Breast epithelium (tissue), 4 donors: ENCODE data around the gene PDS5B. TPM values are rescaled to one million over a fixed set of nuclear protein-coding genes. Genes with fewer than 3 reads are reported as not detected.

Experiments
- DNase-seq, 2 donors: peaks; one replicate each; pipeline ENCODE4 v3.0.0-alpha.2; 2019; ENCODE audit warnings: low spot score in 2 of 2
- H3K27ac ChIP-seq, 2 donors: fragments of 200-600 bp; sonication (generic) in 1 of 2; one replicate each; pipeline ENCODE4 v1.5.1; 2016 to 2019; ENCODE audit warnings: mild to moderate bottlenecking in 1 of 2
- H3K27me3 ChIP-seq, 2 donors: fragments of 200-600 bp; sonication (generic) in 1 of 2; one replicate each; pipeline versions ENCODE4 v1.5.1 to v1.6.0; 2017 to 2019; ENCODE audit warnings: control low read depth in 1 of 2, mild to moderate bottlenecking in 1 of 2
- H3K36me3 ChIP-seq: fragments of 200-600 bp; one replicate; pipeline ENCODE4 v1.5.1; 2019
- H3K4me1 ChIP-seq, 2 donors: fragments of 200-600 bp; sonication (generic); one replicate each; pipeline ENCODE4 v1.5.1; 2016 to 2019; ENCODE audit warnings: control low read depth in 1 of 2
- H3K4me3 ChIP-seq, 3 donors: fragments of 200-600 bp; sonication (generic); 1 replicate in 2 of 3; 2 replicates in 1 of 3; pipeline ENCODE4 v1.5.1; 2016 to 2019; ENCODE audit warnings: mild to moderate bottlenecking in 3 of 3, moderate library complexity in 2 of 3
- H3K9me3 ChIP-seq, 2 donors: fragments of 200-600 bp; sonication (generic) in 1 of 2; one replicate each; pipeline ENCODE4 v1.5.1; 2016 to 2019; ENCODE audit warnings: control low read depth in 1 of 2
- CTCF ChIP-seq, 3 donors: fragments of 450-650 bp; IDR thresholded peaks; one replicate each; pipeline ENCODE4 v1.5.1; 2016 to 2017; ENCODE audit warnings: antibody characterized with exemption in 3 of 3, mild to moderate bottlenecking in 3 of 3, moderate library complexity in 3 of 3
- POLR2A ChIP-seq: fragments of 450-650 bp; IDR thresholded peaks from one replicate; pipeline ENCODE4 v1.6.1; 2016; ENCODE audit warnings: antibody characterized with exemption, mild to moderate bottlenecking, moderate library complexity
- POLR2AphosphoS5 ChIP-seq, 3 donors: sonication (generic); formaldehyde crosslinking; IDR thresholded peaks; one replicate each; pipeline ENCODE4 v1.6.1; 2017; ENCODE audit warnings: antibody characterized with exemption in 3 of 3
- intact Hi-C: fragments of 100-400 bp; cut with DNase I; formaldehyde crosslinking; loops from one replicate; pipeline ENCODE4 v1.15.1; 2023; ENCODE audit warnings: low total_unique reads
- total RNA-seq, 3 donors: library from RNA; depleted of rRNA; stranded (reverse); fragments of >200 nt; gene quantifications; one replicate each; pipeline ENCODE4 v1.1.0, GENCODE V29; 2016

PDS5B gene
- total RNA-seq, 3 donors from 2014 or later, result 35.0 to 71.7 (median 66.2) TPM

- no peaks in the 10 kb centered on the region for H3K27me3 ChIP-seq
- H3K4me3 ChIP-seq, result no peak overlapping the region
- H3K9me3 ChIP-seq, result no peaks in the 10 kb centered on the region
- DNase-seq, result no peak
- no peak overlapping the region for H3K27ac ChIP-seq
- intact Hi-C loops, result no loop called here
- TF ChIP-seq POLR2AphosphoS5 (IDR thresholded peaks at IDR 0.05), result no peak
- no peak for TF ChIP-seq POLR2A
- TF ChIP-seq CTCF (IDR thresholded peaks at IDR 0.05), result no peak
- no peaks in the 10 kb centered on the region for H3K4me1 ChIP-seq
- no peaks in the 10 kb centered on the region for H3K36me3 ChIP-seq
Observed at GRCh38 chr13:32790731-32791130, 204.5 kb downstream of the PDS5B start.

- TF ChIP-seq POLR2A, result no peak
- no peak for TF ChIP-seq CTCF (IDR thresholded peaks at IDR 0.05)
- TF ChIP-seq POLR2AphosphoS5 (IDR thresholded peaks at IDR 0.05), result no peak
- Histone ChIP-seq H3K27ac (no peak overlapping the region), H3K27me3 (no peaks in the 10 kb centered on the region), H3K4me1 (no peaks in the 10 kb centered on the region), H3K4me3 (no peak overlapping the region), H3K9me3 (no peaks in the 10 kb centered on the region), H3K36me3 (no peaks in the 10 kb centered on the region)
- DNase-seq, result no peak
- intact Hi-C loops, result no loop called here
Observed at GRCh38 chr13:32791545-32792172, 205.4 kb downstream of the PDS5B start.

GRCh38 chr13:32796754-32797153 lies 210.5 kb downstream of the PDS5B start:
- H3K27me3 ChIP-seq, result no peaks in the 10 kb centered on the region
- no peaks in the 10 kb centered on the region for H3K36me3 ChIP-seq
- H3K4me1 ChIP-seq, result no peaks in the 10 kb centered on the region
- H3K9me3 ChIP-seq, result no peaks in the 10 kb centered on the region
- intact Hi-C loops, result no loop called here
- no peak overlapping the region for H3K27ac ChIP-seq
- H3K4me3 ChIP-seq, result no peak overlapping the region
- no peak for DNase-seq
- TF ChIP-seq POLR2AphosphoS5 (IDR thresholded peaks at IDR 0.05) (no peak), POLR2A (no peak), CTCF (IDR thresholded peaks at IDR 0.05) (no peak)

- TF ChIP-seq POLR2AphosphoS5 (IDR thresholded peaks at IDR 0.05) (no peak), CTCF (IDR thresholded peaks at IDR 0.05) (no peak), POLR2A (no peak)
- Histone ChIP-seq H3K27me3 (no peaks in the 10 kb centered on the region), H3K9me3 (no peaks in the 10 kb centered on the region), H3K27ac (no peak overlapping the region), H3K4me1 (no peaks in the 10 kb centered on the region), H3K4me3 (no peak overlapping the region), H3K36me3 (no peaks in the 10 kb centered on the region)
- no peak for DNase-seq
- intact Hi-C loops, result no loop called here
Observed at GRCh38 chr13:32802159-32802558, 215.9 kb downstream of the PDS5B start.

GRCh38 chr13:32804673-32805230 lies 218.5 kb downstream of the PDS5B start:
- Histone ChIP-seq H3K27me3 (no peaks in the 10 kb centered on the region), H3K27ac (no peak overlapping the region), H3K4me1 (no peaks in the 10 kb centered on the region), H3K4me3 (no peak overlapping the region), H3K36me3 (no peaks in the 10 kb centered on the region), H3K9me3 (peaks cover 0 to 8% of the 10 kb centered on the region in 2 donors)
- intact Hi-C loops, result no loop called here
- no peak for DNase-seq
- TF ChIP-seq POLR2A, result no peak
- no peak for TF ChIP-seq CTCF (IDR thresholded peaks at IDR 0.05)
